HepG2 (cell line): ENCODE measurements around the gene THADA. TPM values are rescaled to one million over a fixed set of nuclear protein-coding genes. Genes with fewer than 3 reads are reported as not detected.
A peak's percentile ranks its signal among the peaks of the same experiment; 100 is the strongest.

Source experiments
- ATAC-seq: fragments of 200-7000 bp; cut with Tn5 transposase; 3 replicates; pipeline ENCODE4 v1.9.1; 2020; ENCODE audit warnings: mild to moderate bottlenecking, moderate library complexity
- BruUV-seq: library from RNA; stranded (reverse); fragments of 400-500 nt; replicated peaks from 2 replicates; lab custom pipeline; 2021; lab: Mats Ljungman, UMichigan
- CTCF ChIA-PET: fragments of 300-600 bp; formaldehyde crosslinking; extraction: SDS; loops from one replicate; lab custom pipeline; 2021; ENCODE audit warnings: low total read pairs, inconsistent platforms, low intra/inter-chr PET ratio; lab: Yijun Ruan, JAX
- POLR2A ChIA-PET: fragments of 350-600 bp; sonication (Branson Sonifier 250); formaldehyde crosslinking; loops from one replicate; lab custom pipeline; 2020; ENCODE audit warnings: antibody characterized with exemption, inconsistent platforms; lab: Yijun Ruan, JAX
- DNase-seq: peaks from one replicate; pipeline ENCODE4 v3.0.0-alpha.2; 2015; ENCODE audit warnings: low spot score
- FAIRE-seq: peaks from 3 replicates; lab custom pipeline; 2011; peaks lifted over from hg19 to GRCh38; lab: Jason Lieb, UNC
- H2AFZ ChIP-seq: one replicate; pipeline ENCODE4 v1.6.1; 2011; ENCODE audit warnings: low read length, inconsistent platforms
- H3K27ac ChIP-seq: fragments of 300-600 bp; 3 replicates; pipeline ENCODE4 v1.8.0; 2011; ENCODE audit warnings: mixed run types, mild to moderate bottlenecking, mixed read lengths, low read length, inconsistent platforms; ENCODE audit not compliant: insufficient read depth; ENCODE audit errors: extremely low read length
- H3K27me3 ChIP-seq, 2 experiments: fragments of 200-600 bp in 1 of 2; 2 replicates in 1 of 2; 3 replicates in 1 of 2; pipeline versions ENCODE4 v1.6.0 to v1.8.0; 2011; ENCODE audit warnings: low read length in 2 of 2, mild to moderate bottlenecking in 2 of 2, moderate library complexity in 2 of 2, inconsistent platforms in 1 of 2; ENCODE audit not compliant: insufficient read depth in 2 of 2, control insufficient read depth in 1 of 2
- H3K36me3 ChIP-seq, 2 experiments: fragments of 200-600 bp in 1 of 2; replicated peaks in 1 of 2; 2 replicates in 1 of 2; 3 replicates in 1 of 2; pipeline versions ENCODE4 v1.5.1 to v1.8.0; 2011; ENCODE audit warnings: low read length in 2 of 2, inconsistent platforms in 1 of 2; ENCODE audit not compliant: insufficient read depth in 2 of 2, control insufficient read depth in 1 of 2
- H3K4me1 ChIP-seq: 2 replicates; pipeline ENCODE4 v1.5.1; 2012; ENCODE audit warnings: low read length, inconsistent platforms; ENCODE audit not compliant: insufficient read depth
- H3K4me2 ChIP-seq: 2 replicates; pipeline ENCODE4 v1.6.0; 2011; ENCODE audit warnings: low read depth, low read length, inconsistent platforms
- H3K4me3 ChIP-seq, 3 experiments: fragments of 200-600 bp in 1 of 3; sonication (generic), shearing (Covaris generic) in 1 of 3; replicated peaks in 1 of 3; 2 replicates each; pipeline ENCODE4 v1.5.1; 2011 to 2016; ENCODE audit warnings: low read length in 3 of 3, inconsistent platforms in 2 of 3, low read depth in 2 of 3, mild to moderate bottlenecking in 2 of 3, control low read depth in 1 of 3, mixed read lengths in 1 of 3; ENCODE audit not compliant: insufficient read depth in 1 of 3
- H3K79me2 ChIP-seq: one replicate; pipeline ENCODE4 v1.6.1; 2011; ENCODE audit warnings: low read length, inconsistent platforms; ENCODE audit not compliant: insufficient read depth
- H3K9ac ChIP-seq: 2 replicates; pipeline ENCODE4 v1.6.0; 2011; ENCODE audit warnings: mild to moderate bottlenecking, low read depth, low read length, inconsistent platforms; ENCODE audit not compliant: insufficient read depth
- H3K9me3 ChIP-seq: 2 replicates; pipeline ENCODE4 v1.5.1; 2012; ENCODE audit warnings: mild to moderate bottlenecking, low read length
- H4K20me1 ChIP-seq: 2 replicates; pipeline ENCODE4 v1.6.0; 2011; ENCODE audit warnings: inconsistent platforms, mild to moderate bottlenecking, low read length, moderate library complexity; ENCODE audit not compliant: insufficient read depth
- DR1 ChIP-seq: sonication (generic); formaldehyde crosslinking; IDR thresholded peaks from 2 replicates; pipeline ENCODE4 v1.8.0; 2021; ENCODE audit warnings: mild to moderate bottlenecking, missing genetic modification reagents, inconsistent platforms
- KDM3A ChIP-seq: IDR thresholded peaks from 2 replicates; pipeline ENCODE4 v1.6.1; 2018; ENCODE audit warnings: low read depth, missing compliant biosample characterization
- NFIB ChIP-seq: sonication (generic); formaldehyde crosslinking; IDR thresholded peaks from 2 replicates; pipeline ENCODE4 v1.9.0; 2021; ENCODE audit warnings: missing genetic modification reagents, mild to moderate bottlenecking, borderline replicate concordance
- RELA ChIP-seq: sonication (generic); formaldehyde crosslinking; IDR thresholded peaks from 2 replicates; pipeline ENCODE4 v1.4.0; 2020; ENCODE audit warnings: missing genetic modification reagents
- STAG1 ChIP-seq: sonication (generic); formaldehyde crosslinking; IDR thresholded peaks from 2 replicates; pipeline ENCODE4 v1.4.0; 2020; ENCODE audit warnings: missing genetic modification reagents
- USF2 ChIP-seq, 2 experiments: sonication (generic) in 1 of 2; formaldehyde crosslinking in 1 of 2; IDR thresholded peaks; 2 replicates each; pipeline versions ENCODE4 v1.5.1 to v1.6.1; 2011 to 2020; ENCODE audit warnings: borderline replicate concordance in 1 of 2, low read depth in 1 of 2, low read length in 1 of 2, mild to moderate bottlenecking in 1 of 2, missing genetic modification reagents in 1 of 2, moderate library complexity in 1 of 2
- ZNF432 ChIP-seq: sonication (generic); formaldehyde crosslinking; IDR thresholded peaks from 2 replicates; pipeline ENCODE4 v1.5.0; 2020; ENCODE audit warnings: missing genetic modification reagents, mild to moderate bottlenecking, borderline replicate concordance
- ZNF547 ChIP-seq: sonication (generic); formaldehyde crosslinking; IDR thresholded peaks from 2 replicates; pipeline ENCODE4 v1.5.1; 2020; ENCODE audit warnings: mild to moderate bottlenecking, missing genetic modification reagents
- ZNF614 ChIP-seq: IDR thresholded peaks from 2 replicates; pipeline ENCODE4 v1.6.1; 2018; ENCODE audit warnings: missing biosample characterization, missing genetic modification reagents, inconsistent platforms, borderline replicate concordance
- ZNF761 ChIP-seq: sonication (generic); formaldehyde crosslinking; conservative IDR thresholded peaks from 2 replicates; pipeline ENCODE4 v1.4.0; 2020; ENCODE audit warnings: mild to moderate bottlenecking, missing genetic modification reagents
- ZNF788 ChIP-seq: sonication (generic); formaldehyde crosslinking; IDR thresholded peaks from 2 replicates; pipeline ENCODE4 v1.5.0; 2020; ENCODE audit warnings: mild to moderate bottlenecking, missing genetic modification reagents, borderline replicate concordance
- WGBS: methylation state at CpG from one replicate; pipeline ENCODE4 v1.1.6; 2017; ENCODE audit warnings: low lambda C conversion rate; 5-methylcytosine and 5-hydroxymethylcytosine counted together
- in situ Hi-C: cut with HindIII; loops from 2 replicates; pipeline ENCODE4 v1.10.0; 2017; ENCODE audit warnings: low pct_unique_long_range_greater_than_20kb; ENCODE audit not compliant: extremely low pct_ligation_motif_present
- intact Hi-C: fragments of 100-400 bp; cut with micrococcal nuclease; formaldehyde crosslinking; loops from one replicate; pipeline ENCODE4 v1.10.0; 2022; ENCODE audit not compliant: unreplicated experiment
- polyA plus RNA-seq, 8 experiments: library from polyadenylated mRNA; depleted of rRNA in 3 of 8; stranded (reverse) in 7 of 8; unstranded in 1 of 8; fragments of >200 nt; fragmentation: Illumina TruSeq in 4 of 8; extraction: Trizol in 4 of 8; gene quantifications; 2 replicates each; pipeline versions ENCODE4 v1.2.1 to v1.2.3, GENCODE V29; 2011 to 2016; ENCODE audit warnings: low read depth in 4 of 8, missing spikeins in 1 of 8, mixed read lengths in 1 of 8; ENCODE audit not compliant: insufficient read depth in 1 of 8
- total RNA-seq, 5 experiments: library from RNA; depleted of rRNA; stranded (reverse); fragments of >200 nt; fragmentation: Illumina TruSeq; extraction: Trizol; gene quantifications; 2 replicates each; pipeline ENCODE4 v1.2.3, GENCODE V29; 2016; ENCODE audit warnings: low read depth in 1 of 5
- TF ChIP-seq, protein P1 (sequence below): sonication (generic); formaldehyde crosslinking; IDR thresholded peaks from 2 replicates; pipeline ENCODE4 v1.5.1; 2020; ENCODE audit warnings: mild to moderate bottlenecking, missing genetic modification reagents, moderate library complexity

The THADA gene
- total and polyA plus RNA-seq, 2 of the 13 experiments (the other 11 are each of a cell fraction or from before 2014, with no cell fraction given), result 12.7 to 21.7 TPM

- Histone ChIP-seq H3K79me2 (no peaks in the 10 kb centered on the region), H3K27ac (no peak overlapping the region), H3K9me3 (no peaks in the 10 kb centered on the region), H3K27me3 (no peaks in the 10 kb centered on the region), H3K4me2 (no peak overlapping the region), H2AFZ (no peak overlapping the region), H3K36me3 (no peaks in the 10 kb centered on the region), H3K4me3 (no peak overlapping the region), H4K20me1 (no peaks in the 10 kb centered on the region), H3K4me1 (peaks cover 40% of the 10 kb centered on the region), H3K9ac (no peak overlapping the region)
- DNase-seq (no peak), ATAC-seq (no peak), FAIRE-seq (no peak)
- WGBS, result 98% methylated on average over 2 of the region's 2 CpGs
- ChIA-PET POLR2A (no interaction called here), CTCF (no interaction called here)
- TF ChIP-seq ZNF432 (CRISPR knock-in tag) (no peak), ZNF614 (CRISPR knock-in tag) (peak; percentile 96)
- no TSS peak for BruUV-seq
- intact Hi-C loops, result no loop called here
- in situ Hi-C loops, result no loop called here
Measured at GRCh38 chr2:43414033-43414432, 181.8 kb downstream of the THADA start.

DNA sequence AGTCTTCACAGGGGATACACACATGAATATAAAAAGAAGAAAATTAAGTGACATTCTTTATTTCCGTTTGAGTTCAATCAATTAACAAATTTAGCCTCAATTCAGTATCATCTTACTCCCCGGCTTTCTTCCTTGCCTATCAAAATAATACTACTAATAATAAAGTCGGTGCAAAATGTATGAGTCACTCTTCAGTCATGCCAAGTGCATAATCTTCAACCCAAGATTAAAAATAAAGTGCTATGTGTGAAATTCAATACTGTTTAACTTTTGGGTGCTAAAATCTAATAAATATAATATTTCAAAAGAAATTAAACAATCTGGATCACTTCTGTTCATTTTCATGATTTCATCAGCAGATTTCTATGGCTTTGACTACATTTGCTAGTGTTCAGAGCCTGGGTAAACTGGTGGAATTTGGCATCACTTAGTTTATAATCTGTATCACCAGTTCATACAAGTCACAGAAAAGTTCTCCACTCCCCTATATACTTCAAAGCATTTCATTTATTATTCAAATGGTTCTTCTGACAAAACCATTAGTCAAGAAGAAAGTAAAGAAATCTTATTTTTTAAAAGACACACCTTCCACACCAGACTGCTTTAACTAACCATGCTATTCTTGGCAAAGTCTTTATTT is 183.6 kb downstream of the THADA start:
- Histone ChIP-seq H3K36me3 (no peaks in the 10 kb centered on the region), H3K9ac (no peak overlapping the region), H3K4me2 (no peak overlapping the region), H3K4me1 (peaks cover 39% of the 10 kb centered on the region), H4K20me1 (no peaks in the 10 kb centered on the region), H3K79me2 (no peaks in the 10 kb centered on the region), H3K27me3 (no peaks in the 10 kb centered on the region), H3K4me3 (no peak overlapping the region), H3K9me3 (no peaks in the 10 kb centered on the region), H3K27ac (no peak overlapping the region), H2AFZ (no peak overlapping the region)
- DNase-seq, result no peak
- no peak for FAIRE-seq
- 93% methylated on average over 3 of the region's 3 CpGs for WGBS
- ChIA-PET POLR2A (no interaction called here), CTCF (no interaction called here)
- intact Hi-C loops, result no loop called here
- no peak for ATAC-seq
- no TSS peak for BruUV-seq
- in situ Hi-C loops, result no loop called here
- TF ChIP-seq DR1 (CRISPR knock-in tag), result no peak
- no peak for TF ChIP-seq KDM3A
- TF ChIP-seq NFIB, result no peak
- no peak for TF ChIP-seq ZNF547
- TF ChIP-seq STAG1, result no peak
- TF ChIP-seq USF2 (IDR thresholded peaks at IDR 0.05; ENCODE audit: low read depth, low read length), result no peak
- no peak for TF ChIP-seq USF2 (CRISPR knock-in tag; IDR thresholded peaks at IDR 0.05; ENCODE audit: borderline replicate concordance)
- no peak for TF ChIP-seq RELA (CRISPR knock-in tag)
- TF ChIP-seq ZNF761, result no peak
- TF ChIP-seq, protein P1, sequence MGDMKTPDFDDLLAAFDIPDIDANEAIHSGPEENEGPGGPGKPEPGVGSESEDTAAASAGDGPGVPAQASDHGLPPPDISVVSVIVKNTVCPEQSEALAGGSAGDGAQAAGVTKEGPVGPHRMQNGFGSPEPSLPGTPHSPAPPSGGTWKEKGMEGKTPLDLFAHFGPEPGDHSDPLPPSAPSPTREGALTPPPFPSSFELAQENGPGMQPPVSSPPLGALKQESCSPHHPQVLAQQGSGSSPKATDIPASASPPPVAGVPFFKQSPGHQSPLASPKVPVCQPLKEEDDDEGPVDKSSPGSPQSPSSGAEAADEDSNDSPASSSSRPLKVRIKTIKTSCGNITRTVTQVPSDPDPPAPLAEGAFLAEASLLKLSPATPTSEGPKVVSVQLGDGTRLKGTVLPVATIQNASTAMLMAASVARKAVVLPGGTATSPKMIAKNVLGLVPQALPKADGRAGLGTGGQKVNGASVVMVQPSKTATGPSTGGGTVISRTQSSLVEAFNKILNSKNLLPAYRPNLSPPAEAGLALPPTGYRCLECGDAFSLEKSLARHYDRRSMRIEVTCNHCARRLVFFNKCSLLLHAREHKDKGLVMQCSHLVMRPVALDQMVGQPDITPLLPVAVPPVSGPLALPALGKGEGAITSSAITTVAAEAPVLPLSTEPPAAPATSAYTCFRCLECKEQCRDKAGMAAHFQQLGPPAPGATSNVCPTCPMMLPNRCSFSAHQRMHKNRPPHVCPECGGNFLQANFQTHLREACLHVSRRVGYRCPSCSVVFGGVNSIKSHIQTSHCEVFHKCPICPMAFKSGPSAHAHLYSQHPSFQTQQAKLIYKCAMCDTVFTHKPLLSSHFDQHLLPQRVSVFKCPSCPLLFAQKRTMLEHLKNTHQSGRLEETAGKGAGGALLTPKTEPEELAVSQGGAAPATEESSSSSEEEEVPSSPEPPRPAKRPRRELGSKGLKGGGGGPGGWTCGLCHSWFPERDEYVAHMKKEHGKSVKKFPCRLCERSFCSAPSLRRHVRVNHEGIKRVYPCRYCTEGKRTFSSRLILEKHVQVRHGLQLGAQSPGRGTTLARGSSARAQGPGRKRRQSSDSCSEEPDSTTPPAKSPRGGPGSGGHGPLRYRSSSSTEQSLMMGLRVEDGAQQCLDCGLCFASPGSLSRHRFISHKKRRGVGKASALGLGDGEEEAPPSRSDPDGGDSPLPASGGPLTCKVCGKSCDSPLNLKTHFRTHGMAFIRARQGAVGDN, result no peak
- no peak for TF ChIP-seq ZNF788
